ENCODE measurements around the gene PELI1.

- TF ChIP-seq YY1 (IDR thresholded peaks at IDR 0.05; ENCODE audit: low read depth) (no peak), ZBTB7A (IDR thresholded peaks at IDR 0.05; ENCODE audit: low read depth) (no peak), EP300 (IDR thresholded peaks at IDR 0.05; ENCODE audit: borderline replicate concordance) (no peak), MAX (IDR thresholded peaks at IDR 0.05) (no peak), CEBPB (IDR thresholded peaks at IDR 0.05) (no peak), TAF1 (IDR thresholded peaks at IDR 0.05; ENCODE audit: low read depth) (no peak), RAD21 (IDR thresholded peaks at IDR 0.05; ENCODE audit: low read depth) (no peak), REST (IDR thresholded peaks at IDR 0.05; ENCODE audit: low read depth) (no peak)
These were observed 7.3 kb upstream of the PELI1 start for GRCh38 chr2:64151476-64151875.

Data from Ishikawa (cell line).